SU-DHL-6 (cell line): Measurements from ENCODE around the gene KCNA3.

ENCODE experiments used
- EZH2phosphoT487 ChIP-seq: fragments of 200-600 bp; sonication (generic), shearing (Covaris generic); conservative IDR thresholded peaks from 2 replicates; pipeline ENCODE4 v1.6.1; 2018; ENCODE audit warnings: mild to moderate bottlenecking, antibody characterized with exemption, low read length, moderate library complexity, mixed read lengths
- TF ChIP-seq, protein P1 (sequence below): fragments of 200-600 bp; sonication (generic); IDR thresholded peaks from one replicate; pipeline ENCODE4 v1.5.1; 2017; ENCODE audit warnings: antibody characterized with exemption, mild to moderate bottlenecking, low read length, moderate library complexity; ENCODE audit not compliant: insufficient read depth, poor library complexity, severe bottlenecking

DNA sequence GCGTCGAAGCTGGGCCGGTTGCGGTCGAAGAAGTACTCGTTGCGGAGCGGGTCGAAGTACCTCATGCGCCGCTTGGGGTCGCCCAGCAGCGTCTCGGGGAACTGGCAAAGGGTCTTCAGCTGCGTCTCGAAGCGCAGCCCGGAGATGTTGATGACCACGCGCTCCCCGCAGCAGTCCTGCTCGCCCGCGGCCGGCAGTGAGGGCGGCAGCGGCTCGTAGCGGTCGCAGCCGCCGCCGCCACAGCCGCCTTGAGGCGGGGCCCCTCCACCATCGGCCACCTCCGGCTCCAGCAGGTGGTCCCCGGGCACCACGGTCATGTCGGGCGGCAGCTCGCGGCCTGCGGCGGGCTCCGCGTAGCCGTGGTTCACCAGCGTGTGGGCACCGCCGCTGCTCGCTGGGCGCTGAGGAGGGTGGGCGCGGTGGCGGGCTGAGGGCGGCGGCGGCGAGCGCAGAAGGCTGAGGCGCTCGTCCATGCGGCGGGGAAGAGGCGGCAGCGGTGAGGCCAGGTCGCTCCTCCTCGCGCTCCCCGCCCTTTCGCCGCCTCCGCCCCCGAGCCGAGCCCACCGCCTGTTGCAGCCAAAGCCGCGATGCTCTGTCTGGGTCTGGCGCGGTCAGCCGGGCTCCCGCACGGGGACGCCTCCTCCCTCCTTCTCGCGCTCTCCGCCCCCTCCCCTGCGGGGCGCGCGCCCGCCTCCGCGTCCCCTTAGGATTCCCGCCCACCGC is at the start of gene KCNA3:
- TF ChIP-seq EZH2phosphoT487, result no peak
- TF ChIP-seq, protein P1, sequence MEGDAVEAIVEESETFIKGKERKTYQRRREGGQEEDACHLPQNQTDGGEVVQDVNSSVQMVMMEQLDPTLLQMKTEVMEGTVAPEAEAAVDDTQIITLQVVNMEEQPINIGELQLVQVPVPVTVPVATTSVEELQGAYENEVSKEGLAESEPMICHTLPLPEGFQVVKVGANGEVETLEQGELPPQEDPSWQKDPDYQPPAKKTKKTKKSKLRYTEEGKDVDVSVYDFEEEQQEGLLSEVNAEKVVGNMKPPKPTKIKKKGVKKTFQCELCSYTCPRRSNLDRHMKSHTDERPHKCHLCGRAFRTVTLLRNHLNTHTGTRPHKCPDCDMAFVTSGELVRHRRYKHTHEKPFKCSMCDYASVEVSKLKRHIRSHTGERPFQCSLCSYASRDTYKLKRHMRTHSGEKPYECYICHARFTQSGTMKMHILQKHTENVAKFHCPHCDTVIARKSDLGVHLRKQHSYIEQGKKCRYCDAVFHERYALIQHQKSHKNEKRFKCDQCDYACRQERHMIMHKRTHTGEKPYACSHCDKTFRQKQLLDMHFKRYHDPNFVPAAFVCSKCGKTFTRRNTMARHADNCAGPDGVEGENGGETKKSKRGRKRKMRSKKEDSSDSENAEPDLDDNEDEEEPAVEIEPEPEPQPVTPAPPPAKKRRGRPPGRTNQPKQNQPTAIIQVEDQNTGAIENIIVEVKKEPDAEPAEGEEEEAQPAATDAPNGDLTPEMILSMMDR, result no peak
